ENCODE measurements around the gene MAP6D1.

DNA sequence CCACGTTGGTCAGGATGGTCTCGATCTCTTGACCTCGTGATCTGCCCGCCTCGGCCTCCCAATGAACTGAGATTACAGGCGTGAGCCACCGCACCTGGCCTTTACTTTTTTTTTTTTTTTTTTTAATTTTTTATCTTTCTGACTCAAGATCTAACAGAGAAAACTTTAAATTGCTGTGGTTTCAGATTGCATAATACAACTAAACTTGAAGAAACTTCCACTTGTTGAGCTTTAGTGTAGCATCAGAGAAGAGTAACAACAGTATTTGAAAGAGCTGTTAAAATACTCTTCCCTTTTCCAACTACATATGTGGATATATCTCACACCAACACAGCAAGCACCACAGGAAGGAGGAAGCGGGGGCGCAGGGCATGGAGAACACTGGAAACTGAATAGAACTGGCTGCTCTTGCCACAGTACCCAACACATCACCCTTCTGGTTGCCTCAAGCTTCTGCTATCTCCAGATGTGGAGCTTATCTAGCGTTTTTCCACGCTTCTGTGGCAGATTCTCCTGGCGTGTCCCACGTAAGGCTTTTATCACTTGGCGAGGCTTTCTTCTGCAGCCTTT is 45.4 kb downstream of the MAP6D1 start:
- TF ChIP-seq, protein P1, sequence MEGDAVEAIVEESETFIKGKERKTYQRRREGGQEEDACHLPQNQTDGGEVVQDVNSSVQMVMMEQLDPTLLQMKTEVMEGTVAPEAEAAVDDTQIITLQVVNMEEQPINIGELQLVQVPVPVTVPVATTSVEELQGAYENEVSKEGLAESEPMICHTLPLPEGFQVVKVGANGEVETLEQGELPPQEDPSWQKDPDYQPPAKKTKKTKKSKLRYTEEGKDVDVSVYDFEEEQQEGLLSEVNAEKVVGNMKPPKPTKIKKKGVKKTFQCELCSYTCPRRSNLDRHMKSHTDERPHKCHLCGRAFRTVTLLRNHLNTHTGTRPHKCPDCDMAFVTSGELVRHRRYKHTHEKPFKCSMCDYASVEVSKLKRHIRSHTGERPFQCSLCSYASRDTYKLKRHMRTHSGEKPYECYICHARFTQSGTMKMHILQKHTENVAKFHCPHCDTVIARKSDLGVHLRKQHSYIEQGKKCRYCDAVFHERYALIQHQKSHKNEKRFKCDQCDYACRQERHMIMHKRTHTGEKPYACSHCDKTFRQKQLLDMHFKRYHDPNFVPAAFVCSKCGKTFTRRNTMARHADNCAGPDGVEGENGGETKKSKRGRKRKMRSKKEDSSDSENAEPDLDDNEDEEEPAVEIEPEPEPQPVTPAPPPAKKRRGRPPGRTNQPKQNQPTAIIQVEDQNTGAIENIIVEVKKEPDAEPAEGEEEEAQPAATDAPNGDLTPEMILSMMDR (IDR thresholded peaks at IDR 0.05; ENCODE audit: low read depth, low read length) = no peak
- TF ChIP-seq MAX (IDR thresholded peaks at IDR 0.05; ENCODE audit: low read depth, low read length) = no peak

Data from NB4 (cell line).